PFSK-1 (cell line): Measurements from ENCODE around the gene QKI.

ENCODE experiments used
- POLR2AphosphoS5 ChIP-seq: IDR thresholded peaks from 2 replicates; pipeline ENCODE4 v1.6.1; 2012; ENCODE audit warnings: low read depth, mild to moderate bottlenecking, control low read depth, low read length, moderate library complexity
- SIN3A ChIP-seq: IDR thresholded peaks from 2 replicates; pipeline ENCODE4 v1.6.1; 2012; ENCODE audit warnings: mild to moderate bottlenecking, low read length, moderate library complexity, borderline replicate concordance; ENCODE audit not compliant: insufficient read depth
- TAF1 ChIP-seq: IDR thresholded peaks from 2 replicates; pipeline ENCODE4 v1.6.1; 2012; ENCODE audit warnings: low read length, control low read depth, borderline replicate concordance; ENCODE audit not compliant: insufficient read depth

DNA sequence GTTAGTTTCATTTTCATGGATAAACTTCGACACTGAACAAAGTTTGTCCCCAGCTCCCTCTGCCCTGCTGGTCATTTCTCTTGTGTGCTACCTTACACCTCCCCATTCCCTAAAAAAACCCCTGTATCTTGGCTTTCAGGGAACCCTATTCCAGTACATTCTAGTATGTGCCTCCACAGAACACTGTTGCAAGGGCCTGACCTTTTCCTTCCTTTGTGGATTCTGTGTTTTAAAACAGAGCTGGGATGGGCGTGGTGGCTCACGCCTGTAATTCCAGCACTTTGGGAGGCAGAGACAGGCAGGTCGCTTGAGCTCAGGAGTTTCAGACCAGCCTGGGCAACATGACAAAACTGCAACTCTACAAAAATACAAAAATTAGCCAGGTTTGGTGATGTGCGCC lies 20.6 kb upstream of the QKI start:
- no peak for TF ChIP-seq POLR2AphosphoS5
- no peak for TF ChIP-seq SIN3A
- TF ChIP-seq TAF1: no peak
